ENCODE measurements around the gene UBL4A.

The UBL4A gene

DNA sequence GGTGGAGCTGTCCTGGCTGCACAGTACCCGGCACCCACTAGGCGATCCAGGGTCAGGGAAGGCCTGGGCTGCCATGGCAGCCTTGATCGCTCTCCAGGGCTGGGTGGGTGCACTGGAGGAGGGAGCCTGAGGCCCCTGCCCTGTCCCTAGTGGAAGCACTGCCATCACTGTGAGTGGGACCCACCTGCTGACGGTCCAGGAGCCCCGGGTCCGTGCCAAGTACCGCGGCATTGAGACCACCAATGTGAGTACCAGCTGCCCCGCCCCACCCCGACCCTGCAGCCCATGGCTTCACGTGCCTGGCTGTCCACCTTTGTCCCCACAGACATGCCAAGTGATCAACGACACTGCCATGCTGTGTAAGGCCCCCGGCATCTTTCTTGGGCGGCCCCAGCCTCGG, 19.5 kb downstream of the UBL4A start:
- Histone ChIP-seq H3K9ac (ENCODE audit: low read depth, low read length) (no peak overlapping the region), H3K9me3 (ENCODE audit: control insufficient read depth, insufficient read depth, low read length) (no peaks in the 10 kb centered on the region), H3K27me3 (ENCODE audit: control insufficient read depth, insufficient read depth, low read length) (no peaks in the 10 kb centered on the region), H3K4me3 (ENCODE audit: low read depth, low read length) (no peak overlapping the region), H3K36me3 (ENCODE audit: control insufficient read depth, insufficient read depth, low read length) (peaks cover 68% of the 10 kb centered on the region), H3K4me1 (ENCODE audit: control insufficient read depth, insufficient read depth, low read length) (no peaks in the 10 kb centered on the region)

DNA sequence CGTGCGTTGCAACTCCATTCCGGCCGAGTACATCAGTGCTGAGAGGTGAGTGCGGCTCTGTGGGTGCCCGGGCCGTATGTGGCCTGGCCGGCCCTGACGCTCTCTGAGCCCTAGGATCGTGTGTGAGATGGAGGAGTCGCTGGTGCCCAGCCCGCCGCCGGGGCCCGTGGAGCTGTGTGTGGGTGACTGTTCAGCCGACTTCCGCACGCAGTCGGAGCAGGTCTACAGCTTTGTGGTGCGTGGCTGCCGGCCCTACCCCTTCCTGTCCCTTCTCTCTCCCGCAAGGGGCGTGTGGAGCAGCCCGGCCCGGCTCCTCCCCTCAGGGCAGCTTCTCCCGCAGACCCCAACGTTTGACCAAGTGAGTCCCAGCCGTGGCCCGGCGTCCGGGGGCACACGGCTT, 20.4 kb downstream of the UBL4A start:
- H3K4me3 ChIP-seq (ENCODE audit: low read depth, low read length), result no peak overlapping the region
- no peaks in the 10 kb centered on the region for H3K4me1 ChIP-seq (ENCODE audit: control insufficient read depth, insufficient read depth, low read length)
- peaks cover 69% of the 10 kb centered on the region for H3K36me3 ChIP-seq (ENCODE audit: control insufficient read depth, insufficient read depth, low read length)
- no peaks in the 10 kb centered on the region for H3K27me3 ChIP-seq (ENCODE audit: control insufficient read depth, insufficient read depth, low read length)
- no peaks in the 10 kb centered on the region for H3K9me3 ChIP-seq (ENCODE audit: control insufficient read depth, insufficient read depth, low read length)
- no peak overlapping the region for H3K9ac ChIP-seq (ENCODE audit: low read depth, low read length)

DNA sequence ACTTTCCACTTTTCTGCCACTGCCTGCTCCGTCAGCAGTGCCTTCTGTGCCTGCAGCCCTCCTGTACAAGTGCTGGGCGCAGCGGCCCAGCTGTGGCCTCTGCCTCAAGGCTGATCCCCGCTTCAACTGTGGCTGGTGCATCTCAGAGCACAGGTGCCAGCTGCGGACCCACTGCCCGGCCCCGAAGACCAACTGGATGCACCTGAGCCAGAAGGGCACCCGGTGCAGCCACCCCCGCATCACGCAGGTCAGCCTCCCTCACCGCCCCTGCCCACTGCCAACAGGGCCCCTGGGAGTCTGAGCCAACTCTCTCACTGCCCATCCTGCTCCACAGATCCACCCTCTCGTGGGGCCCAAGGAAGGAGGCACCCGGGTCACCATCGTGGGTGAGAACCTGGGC, 20.8 kb downstream of the UBL4A start:
- no peak overlapping the region for H3K4me3 ChIP-seq (ENCODE audit: low read depth, low read length)
- H3K9ac ChIP-seq (ENCODE audit: low read depth, low read length), result no peak overlapping the region
- H3K4me1 ChIP-seq (ENCODE audit: control insufficient read depth, insufficient read depth, low read length), result no peaks in the 10 kb centered on the region
- peaks cover 69% of the 10 kb centered on the region for H3K36me3 ChIP-seq (ENCODE audit: control insufficient read depth, insufficient read depth, low read length)
- H3K27me3 ChIP-seq (ENCODE audit: control insufficient read depth, insufficient read depth, low read length), result no peaks in the 10 kb centered on the region
- no peaks in the 10 kb centered on the region for H3K9me3 ChIP-seq (ENCODE audit: control insufficient read depth, insufficient read depth, low read length)

DNA sequence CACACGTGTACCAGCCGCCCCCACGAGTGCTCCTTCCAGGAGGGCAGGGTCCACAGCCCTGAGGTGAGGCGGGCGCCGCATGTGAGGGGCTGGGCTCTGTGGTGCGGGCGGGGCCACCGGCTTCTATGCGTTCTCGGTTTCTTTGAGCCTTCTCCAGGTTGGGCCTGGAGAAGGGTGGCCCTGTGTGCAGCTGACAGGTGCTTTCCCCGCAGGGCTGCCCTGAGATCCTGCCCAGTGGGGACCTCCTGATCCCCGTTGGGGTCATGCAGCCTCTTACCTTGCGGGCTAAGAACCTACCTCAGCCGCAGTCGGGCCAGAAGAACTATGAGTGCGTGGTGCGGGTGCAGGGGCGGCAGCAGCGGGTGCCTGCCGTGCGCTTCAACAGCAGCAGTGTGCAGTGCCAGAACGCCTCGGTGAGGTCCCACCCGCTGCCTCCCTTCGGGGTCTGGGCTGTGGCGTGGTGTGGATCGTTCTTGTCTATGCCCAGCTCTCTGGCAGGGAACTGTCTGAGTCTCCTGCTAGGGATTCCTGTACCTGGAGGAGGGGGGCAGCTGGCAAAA, 21.5 kb downstream of the UBL4A start:
- Histone ChIP-seq H3K27me3 (ENCODE audit: control insufficient read depth, insufficient read depth, low read length) (no peaks in the 10 kb centered on the region), H3K4me1 (ENCODE audit: control insufficient read depth, insufficient read depth, low read length) (no peaks in the 10 kb centered on the region), H3K4me3 (ENCODE audit: low read depth, low read length) (no peak overlapping the region), H3K9me3 (ENCODE audit: control insufficient read depth, insufficient read depth, low read length) (no peaks in the 10 kb centered on the region), H3K9ac (ENCODE audit: low read depth, low read length) (no peak overlapping the region), H3K36me3 (ENCODE audit: control insufficient read depth, insufficient read depth, low read length) (peaks cover 66% of the 10 kb centered on the region)

GRCh38 chrX:154463611-154464220, 22.7 kb downstream of the UBL4A start:
- H3K9ac ChIP-seq (ENCODE audit: low read depth, low read length), result no peak overlapping the region
- H3K9me3 ChIP-seq (ENCODE audit: control insufficient read depth, insufficient read depth, low read length), result no peaks in the 10 kb centered on the region
- no peaks in the 10 kb centered on the region for H3K4me1 ChIP-seq (ENCODE audit: control insufficient read depth, insufficient read depth, low read length)
- no peak overlapping the region for H3K4me3 ChIP-seq (ENCODE audit: low read depth, low read length)
- no peaks in the 10 kb centered on the region for H3K27me3 ChIP-seq (ENCODE audit: control insufficient read depth, insufficient read depth, low read length)
- peaks cover 55% of the 10 kb centered on the region for H3K36me3 ChIP-seq (ENCODE audit: control insufficient read depth, insufficient read depth, low read length)

GRCh38 chrX:154462396-154462795, 24.0 kb downstream of the UBL4A start:
- Histone ChIP-seq H3K9ac (ENCODE audit: low read depth, low read length) (no peak overlapping the region), H3K27me3 (ENCODE audit: control insufficient read depth, insufficient read depth, low read length) (no peaks in the 10 kb centered on the region), H3K4me3 (ENCODE audit: low read depth, low read length) (no peak overlapping the region), H3K36me3 (ENCODE audit: control insufficient read depth, insufficient read depth, low read length) (peaks cover 46% of the 10 kb centered on the region), H3K9me3 (ENCODE audit: control insufficient read depth, insufficient read depth, low read length) (no peaks in the 10 kb centered on the region), H3K4me1 (ENCODE audit: control insufficient read depth, insufficient read depth, low read length) (no peaks in the 10 kb centered on the region)

DNA sequence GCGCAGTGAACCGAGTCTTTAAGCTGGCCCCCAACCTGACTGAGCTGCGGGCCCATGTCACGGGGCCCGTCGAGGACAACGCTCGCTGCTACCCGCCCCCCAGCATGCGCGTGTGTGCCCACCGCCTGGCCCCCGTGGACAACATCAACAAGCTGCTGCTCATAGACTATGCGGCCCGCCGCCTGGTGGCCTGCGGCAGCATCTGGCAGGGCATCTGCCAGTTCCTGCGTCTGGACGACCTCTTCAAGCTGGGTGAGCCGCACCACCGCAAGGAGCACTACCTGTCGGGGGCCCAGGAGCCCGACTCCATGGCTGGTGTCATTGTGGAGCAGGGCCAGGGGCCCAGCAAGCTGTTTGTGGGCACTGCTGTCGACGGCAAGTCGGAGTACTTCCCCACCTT, 26.1 kb downstream of the UBL4A start:
- Histone ChIP-seq H3K36me3 (ENCODE audit: control insufficient read depth, insufficient read depth, low read length) (peaks cover 32% of the 10 kb centered on the region), H3K27me3 (ENCODE audit: control insufficient read depth, insufficient read depth, low read length) (peaks cover 2% of the 10 kb centered on the region), H3K9ac (ENCODE audit: low read depth, low read length) (no peak overlapping the region), H3K4me3 (ENCODE audit: low read depth, low read length) (no peak overlapping the region), H3K4me1 (ENCODE audit: control insufficient read depth, insufficient read depth, low read length) (no peaks in the 10 kb centered on the region), H3K9me3 (ENCODE audit: control insufficient read depth, insufficient read depth, low read length) (no peaks in the 10 kb centered on the region)

GRCh38 chrX:154459832-154460231, 26.6 kb downstream of the UBL4A start:
- Histone ChIP-seq H3K9me3 (ENCODE audit: control insufficient read depth, insufficient read depth, low read length) (no peaks in the 10 kb centered on the region), H3K36me3 (ENCODE audit: control insufficient read depth, insufficient read depth, low read length) (peaks cover 27% of the 10 kb centered on the region), H3K9ac (ENCODE audit: low read depth, low read length) (no peak overlapping the region), H3K27me3 (ENCODE audit: control insufficient read depth, insufficient read depth, low read length) (peaks cover 2% of the 10 kb centered on the region), H3K4me3 (ENCODE audit: low read depth, low read length) (no peak overlapping the region), H3K4me1 (ENCODE audit: control insufficient read depth, insufficient read depth, low read length) (no peaks in the 10 kb centered on the region)

DNA sequence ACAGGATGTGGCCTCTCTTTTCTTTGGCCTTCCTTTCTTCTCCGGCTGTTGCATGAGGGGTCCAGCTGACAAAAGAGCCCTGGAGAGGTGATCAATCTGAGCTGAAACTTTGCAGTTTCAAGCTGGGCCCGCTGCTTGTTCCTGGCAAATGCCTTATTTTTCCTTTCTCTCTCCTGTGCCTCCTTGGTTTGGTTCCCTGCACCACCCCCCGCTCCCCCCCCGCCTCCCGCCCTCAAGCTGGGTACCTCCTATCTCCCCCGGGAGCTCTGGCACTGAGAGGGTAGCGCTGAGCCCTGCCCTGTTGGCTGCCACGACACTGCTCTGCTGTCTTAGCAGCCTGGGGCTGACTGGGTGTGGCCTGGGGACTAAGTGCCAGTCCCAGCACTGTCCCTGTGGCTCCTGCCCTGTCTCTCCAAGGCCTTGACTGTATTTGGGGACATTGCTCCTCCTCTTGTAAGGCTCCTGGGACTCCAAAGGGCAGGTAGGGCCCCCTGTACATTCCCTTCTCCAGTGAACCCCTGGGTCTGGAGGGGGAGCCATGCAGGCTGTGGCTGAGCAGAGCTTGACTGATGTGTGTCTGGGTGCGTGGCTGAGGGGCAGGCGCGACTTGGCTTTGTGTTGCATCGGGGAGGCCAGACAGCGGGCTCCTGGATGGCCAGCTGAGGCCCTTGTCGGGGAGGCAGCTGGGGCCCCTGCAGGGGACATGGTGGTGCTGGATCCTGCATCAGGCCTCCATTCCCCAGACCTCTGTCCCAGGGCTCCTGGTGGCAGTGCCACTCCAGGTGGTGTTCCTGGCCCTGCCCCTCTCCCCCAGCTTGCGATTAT, 27.2 kb downstream of the UBL4A start:
- Histone ChIP-seq H3K27me3 (ENCODE audit: control insufficient read depth, insufficient read depth, low read length) (peaks cover 2% of the 10 kb centered on the region), H3K4me3 (ENCODE audit: low read depth, low read length) (peak overlapping the region; percentile 46), H3K36me3 (ENCODE audit: control insufficient read depth, insufficient read depth, low read length) (peaks cover 21% of the 10 kb centered on the region), H3K9me3 (ENCODE audit: control insufficient read depth, insufficient read depth, low read length) (no peaks in the 10 kb centered on the region), H3K4me1 (ENCODE audit: control insufficient read depth, insufficient read depth, low read length) (no peaks in the 10 kb centered on the region), H3K9ac (ENCODE audit: low read depth, low read length) (no peak overlapping the region)

DNA sequence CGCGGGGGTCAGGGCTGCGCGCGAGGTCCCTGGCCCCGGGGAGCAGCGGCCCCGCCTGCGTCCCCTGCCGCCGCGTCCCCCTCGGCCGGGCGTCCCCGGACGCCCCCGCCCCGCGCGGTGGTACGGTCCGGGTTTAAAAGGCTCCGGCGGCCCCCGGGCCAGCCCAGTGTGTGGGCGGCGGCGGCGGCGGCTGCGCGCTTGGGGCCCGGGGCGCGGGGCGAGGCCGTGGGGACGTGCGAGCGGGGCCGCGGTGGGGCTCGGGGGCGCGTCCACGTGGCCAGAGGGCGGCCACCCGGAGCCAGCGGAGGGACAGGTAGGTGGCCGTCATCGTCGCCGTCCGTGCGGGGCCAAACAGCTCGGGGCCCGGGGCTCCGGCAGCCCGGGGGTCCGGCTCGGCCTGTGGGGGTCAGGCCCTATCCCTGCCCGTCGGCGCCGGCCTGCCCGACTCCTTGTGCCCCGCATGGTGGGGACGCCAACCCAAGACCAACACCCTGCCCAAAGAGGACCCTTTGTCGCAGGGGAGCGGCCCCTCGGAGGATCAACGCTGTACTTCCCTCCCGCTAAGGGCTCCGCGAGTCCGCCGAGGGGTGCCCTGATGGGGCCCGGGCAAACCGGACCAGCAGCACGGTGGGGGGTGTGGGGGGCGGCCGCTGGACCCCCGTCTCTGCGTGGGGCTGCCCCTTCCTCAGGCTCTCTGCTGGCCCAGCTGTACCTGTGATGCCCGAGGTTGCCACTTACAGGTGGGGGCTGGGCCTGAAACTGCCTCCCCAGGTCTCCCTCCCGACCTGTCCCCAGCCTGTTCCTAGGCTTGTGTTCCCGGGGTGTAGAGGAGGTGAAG, 28.1 kb downstream of the UBL4A start, which contains the start of gene PLXNA3:
Gene PLXNA3 (plus strand): TSS at position 166 of the 838 bp plus-strand sequence. CDS start 1,903 bp downstream, outside the sequence.
- Histone ChIP-seq H3K4me1 (ENCODE audit: control insufficient read depth, insufficient read depth, low read length) (no peaks in the 10 kb centered on the region), H3K9ac (ENCODE audit: low read depth, low read length) (no peak within 1 kb of the TSS), H3K36me3 (ENCODE audit: control insufficient read depth, insufficient read depth, low read length) (peaks cover 21% of the 10 kb centered on the region), H3K9me3 (ENCODE audit: control insufficient read depth, insufficient read depth, low read length) (no peaks in the 10 kb centered on the region), H3K27me3 (ENCODE audit: control insufficient read depth, insufficient read depth, low read length) (peaks cover 2% of the 10 kb centered on the region), H3K4me3 (ENCODE audit: low read depth, low read length) (peak within 1 kb of the TSS; percentile 46)

- Histone ChIP-seq H3K9me3 (ENCODE audit: control insufficient read depth, insufficient read depth, low read length) (no peaks in the 10 kb centered on the region), H3K9ac (ENCODE audit: low read depth, low read length) (no peak overlapping the region)
Observed at GRCh38 chrX:154457491-154458115, 28.8 kb downstream of the UBL4A start.

More at GRCh38 chrX:154457491-154458115, 28.8 kb downstream of the UBL4A start:
- H3K36me3 ChIP-seq (ENCODE audit: control insufficient read depth, insufficient read depth, low read length), result peaks cover 17% of the 10 kb centered on the region
- H3K4me3 ChIP-seq (ENCODE audit: low read depth, low read length), result peak overlapping the region; percentile 30
- no peaks in the 10 kb centered on the region for H3K4me1 ChIP-seq (ENCODE audit: control insufficient read depth, insufficient read depth, low read length)
- peaks cover 2% of the 10 kb centered on the region for H3K27me3 ChIP-seq (ENCODE audit: control insufficient read depth, insufficient read depth, low read length)
